WTC11 (cell line): ENCODE data around the gene NUAK1. TPM values are rescaled to one million over a fixed set of nuclear protein-coding genes. Genes with fewer than 3 reads are reported as not detected.

Source experiments
- ATAC-seq: fragments of 200-7000 bp; cut with Tn5 transposase; 2 replicates; pipeline ENCODE4 v1.10.0; 2021; ENCODE audit warnings: mild to moderate bottlenecking, moderate library complexity
- CTCF ChIA-PET: fragments of 300-600 bp; sonication (Branson Sonifier 250); formaldehyde crosslinking; loops from one replicate; lab custom pipeline; 2021; ENCODE audit warnings: antibody characterized with exemption; lab: Charles Lee
- POLR2A ChIA-PET: fragments of 350-600 bp; sonication (Branson Sonifier 250); formaldehyde crosslinking; loops from one replicate; lab custom pipeline; 2021; ENCODE audit warnings: antibody characterized with exemption; lab: Charles Lee
- DNase-seq: peaks from one replicate; pipeline ENCODE4 v3.0.0; 2021; ENCODE audit warnings: low spot score
- H3K27ac Mint-ChIP-seq: 2 replicates; pipeline ENCODE4 v1.8.0; 2021; ENCODE audit warnings: mixed read lengths
- H3K27me3 Mint-ChIP-seq: 2 replicates; pipeline ENCODE4 v1.8.0; 2021; ENCODE audit warnings: low read depth, mild to moderate bottlenecking, moderate library complexity, mixed read lengths
- H3K36me3 Mint-ChIP-seq: 2 replicates; pipeline ENCODE4 v1.8.0; 2021; ENCODE audit warnings: mixed read lengths
- H3K4me1 Mint-ChIP-seq: 2 replicates; pipeline ENCODE4 v1.8.0; 2022; ENCODE audit warnings: mixed read lengths
- H3K4me3 Mint-ChIP-seq: 2 replicates; pipeline ENCODE4 v1.8.0; 2021; ENCODE audit warnings: mild to moderate bottlenecking, moderate library complexity, mixed read lengths
- H3K9me3 Mint-ChIP-seq: 2 replicates; pipeline ENCODE4 v1.8.0; 2021; ENCODE audit warnings: mixed read lengths
- CREM ChIP-seq: sonication (generic); formaldehyde crosslinking; IDR thresholded peaks from 2 replicates; pipeline ENCODE4 v1.8.1; 2022; ENCODE audit warnings: mild to moderate bottlenecking, missing genetic modification reagents, moderate library complexity
- ELF4 ChIP-seq: sonication (generic); formaldehyde crosslinking; IDR thresholded peaks from 2 replicates; pipeline ENCODE4 v1.8.1; 2022; ENCODE audit warnings: low read depth, mild to moderate bottlenecking, moderate library complexity, missing genetic modification reagents
- KAT7 ChIP-seq: sonication (generic); formaldehyde crosslinking; IDR thresholded peaks from 2 replicates; pipeline ENCODE4 v1.8.1; 2023; ENCODE audit warnings: missing genetic modification reagents, mild to moderate bottlenecking, borderline replicate concordance
- MXD4 ChIP-seq: fragments of 250-450 bp; sonication (Bioruptor Pico); IDR thresholded peaks from 2 replicates; pipeline ENCODE4 v1.8.0; 2021; ENCODE audit warnings: mild to moderate bottlenecking, moderate library complexity, borderline replicate concordance
- MYBL2 ChIP-seq: sonication (generic); formaldehyde crosslinking; IDR thresholded peaks from 2 replicates; pipeline ENCODE4 v1.8.1; 2023; ENCODE audit warnings: mild to moderate bottlenecking, moderate library complexity, missing genetic modification reagents
- NFATC4 ChIP-seq: fragments of 250-450 bp; sonication (Bioruptor Pico); IDR thresholded peaks from 2 replicates; pipeline ENCODE4 v1.9.0; 2021; ENCODE audit warnings: mild to moderate bottlenecking
- NFE2L1 ChIP-seq: sonication (generic); formaldehyde crosslinking; IDR thresholded peaks from 2 replicates; pipeline ENCODE4 v1.8.1; 2023; ENCODE audit warnings: missing genetic modification reagents
- SMAD3 ChIP-seq: sonication (generic); formaldehyde crosslinking; IDR thresholded peaks from 2 replicates; pipeline ENCODE4 v1.8.0; 2022; ENCODE audit warnings: missing genetic modification reagents, mild to moderate bottlenecking, borderline replicate concordance
- SMAD4 ChIP-seq: sonication (generic); formaldehyde crosslinking; IDR thresholded peaks from 2 replicates; pipeline ENCODE4 v1.8.0; 2022; ENCODE audit warnings: mild to moderate bottlenecking, missing genetic modification reagents
- SP1 ChIP-seq: sonication (generic); formaldehyde crosslinking; conservative IDR thresholded peaks from 2 replicates; pipeline ENCODE4 v1.8.1; 2022; ENCODE audit warnings: missing genetic modification reagents
- ZBTB21 ChIP-seq: sonication (generic); formaldehyde crosslinking; IDR thresholded peaks from 2 replicates; pipeline ENCODE4 v1.8.1; 2023; ENCODE audit warnings: mild to moderate bottlenecking, missing genetic modification reagents, borderline replicate concordance
- ZNF671 ChIP-seq: fragments of 250-450 bp; sonication (Bioruptor Pico); IDR thresholded peaks from 2 replicates; pipeline ENCODE4 v1.8.0; 2021; ENCODE audit warnings: mild to moderate bottlenecking
- total RNA-seq: library from RNA; stranded (reverse); gene quantifications from 3 replicates; pipeline ENCODE4 v1.2.3, GENCODE V29; 2021
- TF ChIP-seq, protein P1 (sequence below): sonication (generic); formaldehyde crosslinking; IDR thresholded peaks from 2 replicates; pipeline ENCODE4 v1.8.1; 2022; ENCODE audit warnings: missing genetic modification reagents, borderline replicate concordance
- TF ChIP-seq, protein P2 (sequence below): fragments of 250-450 bp; sonication (Bioruptor Pico); IDR thresholded peaks from 2 replicates; pipeline ENCODE4 v1.9.0; 2021; ENCODE audit warnings: mild to moderate bottlenecking
- TF ChIP-seq, protein P3 (sequence below): sonication (generic); formaldehyde crosslinking; IDR thresholded peaks from 2 replicates; pipeline ENCODE4 v1.8.1; 2023; ENCODE audit warnings: mild to moderate bottlenecking, missing genetic modification reagents
- TF ChIP-seq, protein P4 (sequence below): sonication (generic); formaldehyde crosslinking; IDR thresholded peaks from 2 replicates; pipeline ENCODE4 v1.8.1; 2023; ENCODE audit warnings: mild to moderate bottlenecking, moderate library complexity, missing genetic modification reagents
- TF ChIP-seq, protein P5 (sequence below): sonication (generic); formaldehyde crosslinking; conservative IDR thresholded peaks from 2 replicates; pipeline ENCODE4 v1.8.1; 2023; ENCODE audit warnings: mild to moderate bottlenecking, low read depth, missing genetic modification reagents, moderate library complexity
- TF ChIP-seq, protein P6 (sequence below): sonication (generic); formaldehyde crosslinking; IDR thresholded peaks from 2 replicates; pipeline ENCODE4 v1.8.1; 2022; ENCODE audit warnings: mild to moderate bottlenecking, moderate library complexity, missing genetic modification reagents
- TF ChIP-seq, protein P7 (sequence below): sonication (generic); formaldehyde crosslinking; IDR thresholded peaks from 2 replicates; pipeline ENCODE4 v1.8.0; 2023; ENCODE audit warnings: mild to moderate bottlenecking, missing genetic modification reagents

Gene NUAK1
- total RNA-seq, 1 experiment from 2014 or later, result 15.9 TPM

DNA sequence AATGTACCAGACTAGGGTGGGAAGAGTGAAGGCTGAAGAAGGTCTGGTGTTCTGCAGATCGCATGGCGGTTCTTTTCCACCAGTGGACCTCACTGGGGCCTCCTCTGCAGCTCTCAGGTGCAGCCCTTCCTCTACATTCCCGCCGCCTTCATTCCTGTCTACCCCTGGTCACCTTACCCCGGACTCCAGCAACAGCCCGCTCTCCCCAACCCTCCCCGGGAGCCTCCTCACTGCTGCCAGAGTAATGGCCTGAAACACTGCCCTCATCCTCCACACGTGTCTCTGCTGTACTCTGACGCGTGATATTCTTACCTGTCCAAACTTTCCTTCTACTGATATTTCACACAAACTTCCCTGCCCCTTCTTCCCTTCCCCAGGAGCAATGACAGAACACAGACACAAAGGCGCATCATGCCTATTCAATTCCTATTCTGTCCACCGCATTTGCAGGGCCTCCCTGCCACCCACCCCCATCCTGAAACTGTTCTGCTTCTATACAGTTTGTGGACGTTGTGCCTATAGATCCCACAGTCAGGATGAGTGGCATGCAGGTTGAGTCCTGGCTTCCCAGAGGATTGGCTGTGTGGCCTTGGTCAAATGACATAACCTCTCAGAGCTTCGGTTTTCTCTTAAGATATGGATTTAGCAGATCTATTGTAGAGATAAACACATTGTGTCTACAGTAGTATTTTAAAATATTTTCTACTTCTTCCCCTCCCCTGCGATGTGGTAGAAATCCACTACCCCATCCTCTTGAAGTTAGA, 1.7 kb upstream of the NUAK1 start (continued):
- TF ChIP-seq ZBTB21 (CRISPR knock-in tag), result no peak

DNA sequence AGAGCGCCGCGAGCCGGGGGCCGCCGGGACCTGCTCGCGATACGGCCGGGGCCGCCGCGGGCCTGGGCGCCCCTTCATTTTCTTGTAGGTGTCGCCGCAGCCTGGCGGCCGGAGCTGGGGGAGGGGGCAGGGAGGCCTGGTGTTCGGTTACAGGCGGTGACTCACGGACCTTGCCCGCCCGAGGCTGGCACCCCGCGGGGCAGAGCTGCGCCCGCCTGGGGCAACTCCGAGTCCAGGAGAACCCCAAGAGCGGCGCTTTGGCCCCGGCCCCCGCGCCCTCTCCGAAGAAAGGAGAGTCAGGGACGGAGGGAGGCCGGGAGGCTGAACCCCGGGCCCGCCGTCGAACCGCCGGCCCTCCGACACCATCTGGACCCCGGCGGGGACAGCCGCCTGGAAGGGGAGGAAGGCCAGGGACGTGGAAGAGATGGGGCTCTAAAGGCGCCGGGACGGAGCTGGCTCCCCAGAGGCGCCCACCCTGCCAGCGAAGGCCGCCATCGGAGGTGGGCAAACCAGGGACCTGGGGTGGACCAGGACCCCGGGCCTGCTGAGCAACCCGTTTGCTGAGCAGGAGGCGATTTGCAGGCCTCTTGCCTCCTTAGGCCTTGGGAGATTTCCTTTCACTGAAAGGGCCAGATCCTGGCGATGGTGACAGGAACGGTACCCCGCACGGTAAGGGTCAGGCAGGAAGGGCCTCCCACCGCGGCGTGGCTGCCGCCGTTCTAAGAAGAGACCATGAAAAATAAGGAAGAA, 843 bp upstream of the NUAK1 start:
- H3K27me3 Mint-ChIP-seq, result peaks cover 7% of the 10 kb centered on the region
- peaks cover 69% of the 10 kb centered on the region for H3K4me1 Mint-ChIP-seq
- H3K27ac Mint-ChIP-seq, result peak overlapping the region; percentile 88
- POLR2A ChIA-PET, result interaction anchor here (0.6 to 2.6 kb wide), 9 partner anchors 8 to 109 kb away, joined by 3 to 16 read pairs (median 4); no protein-coding TSS in a partner anchor
- CTCF ChIA-PET, result interaction anchor here (0.8 to 4.5 kb wide), 5 partner anchors 9 to 713 kb away, joined by 3 to 36 read pairs (median 3); no protein-coding TSS in a partner anchor
- DNase-seq (peak; percentile 87), ATAC-seq (peak; percentile 63)
- H3K36me3 Mint-ChIP-seq, result no peaks in the 10 kb centered on the region; the same call in 1 of the 2 replicates
- peak overlapping the region; percentile 70 for H3K4me3 Mint-ChIP-seq
- no peaks in the 10 kb centered on the region for H3K9me3 Mint-ChIP-seq
- TF ChIP-seq, protein P1, sequence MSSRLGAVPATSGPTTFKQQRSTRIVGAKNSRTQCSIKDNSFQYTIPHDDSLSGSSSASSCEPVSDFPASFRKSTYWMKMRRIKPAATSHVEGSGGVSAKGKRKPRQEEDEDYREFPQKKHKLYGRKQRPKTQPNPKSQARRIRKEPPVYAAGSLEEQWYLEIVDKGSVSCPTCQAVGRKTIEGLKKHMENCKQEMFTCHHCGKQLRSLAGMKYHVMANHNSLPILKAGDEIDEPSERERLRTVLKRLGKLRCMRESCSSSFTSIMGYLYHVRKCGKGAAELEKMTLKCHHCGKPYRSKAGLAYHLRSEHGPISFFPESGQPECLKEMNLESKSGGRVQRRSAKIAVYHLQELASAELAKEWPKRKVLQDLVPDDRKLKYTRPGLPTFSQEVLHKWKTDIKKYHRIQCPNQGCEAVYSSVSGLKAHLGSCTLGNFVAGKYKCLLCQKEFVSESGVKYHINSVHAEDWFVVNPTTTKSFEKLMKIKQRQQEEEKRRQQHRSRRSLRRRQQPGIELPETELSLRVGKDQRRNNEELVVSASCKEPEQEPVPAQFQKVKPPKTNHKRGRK (CRISPR knock-in tag), result no peak
- TF ChIP-seq KAT7, result 0 out of 2 replicates have a peak, but pooled peaks have one; percentile 86
- TF ChIP-seq MYBL2, result no peak
- no peak for TF ChIP-seq ZNF671 (CRISPR knock-in tag)
- TF ChIP-seq, protein P2, sequence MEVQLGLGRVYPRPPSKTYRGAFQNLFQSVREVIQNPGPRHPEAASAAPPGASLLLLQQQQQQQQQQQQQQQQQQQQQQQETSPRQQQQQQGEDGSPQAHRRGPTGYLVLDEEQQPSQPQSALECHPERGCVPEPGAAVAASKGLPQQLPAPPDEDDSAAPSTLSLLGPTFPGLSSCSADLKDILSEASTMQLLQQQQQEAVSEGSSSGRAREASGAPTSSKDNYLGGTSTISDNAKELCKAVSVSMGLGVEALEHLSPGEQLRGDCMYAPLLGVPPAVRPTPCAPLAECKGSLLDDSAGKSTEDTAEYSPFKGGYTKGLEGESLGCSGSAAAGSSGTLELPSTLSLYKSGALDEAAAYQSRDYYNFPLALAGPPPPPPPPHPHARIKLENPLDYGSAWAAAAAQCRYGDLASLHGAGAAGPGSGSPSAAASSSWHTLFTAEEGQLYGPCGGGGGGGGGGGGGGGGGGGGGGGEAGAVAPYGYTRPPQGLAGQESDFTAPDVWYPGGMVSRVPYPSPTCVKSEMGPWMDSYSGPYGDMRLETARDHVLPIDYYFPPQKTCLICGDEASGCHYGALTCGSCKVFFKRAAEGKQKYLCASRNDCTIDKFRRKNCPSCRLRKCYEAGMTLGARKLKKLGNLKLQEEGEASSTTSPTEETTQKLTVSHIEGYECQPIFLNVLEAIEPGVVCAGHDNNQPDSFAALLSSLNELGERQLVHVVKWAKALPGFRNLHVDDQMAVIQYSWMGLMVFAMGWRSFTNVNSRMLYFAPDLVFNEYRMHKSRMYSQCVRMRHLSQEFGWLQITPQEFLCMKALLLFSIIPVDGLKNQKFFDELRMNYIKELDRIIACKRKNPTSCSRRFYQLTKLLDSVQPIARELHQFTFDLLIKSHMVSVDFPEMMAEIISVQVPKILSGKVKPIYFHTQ, result no peak
- no peak for TF ChIP-seq CREM
- 0 out of 2 replicates have a peak, but pooled peaks have one; percentile 25 for TF ChIP-seq NFE2L1 (CRISPR knock-in tag)
- TF ChIP-seq, protein P3, sequence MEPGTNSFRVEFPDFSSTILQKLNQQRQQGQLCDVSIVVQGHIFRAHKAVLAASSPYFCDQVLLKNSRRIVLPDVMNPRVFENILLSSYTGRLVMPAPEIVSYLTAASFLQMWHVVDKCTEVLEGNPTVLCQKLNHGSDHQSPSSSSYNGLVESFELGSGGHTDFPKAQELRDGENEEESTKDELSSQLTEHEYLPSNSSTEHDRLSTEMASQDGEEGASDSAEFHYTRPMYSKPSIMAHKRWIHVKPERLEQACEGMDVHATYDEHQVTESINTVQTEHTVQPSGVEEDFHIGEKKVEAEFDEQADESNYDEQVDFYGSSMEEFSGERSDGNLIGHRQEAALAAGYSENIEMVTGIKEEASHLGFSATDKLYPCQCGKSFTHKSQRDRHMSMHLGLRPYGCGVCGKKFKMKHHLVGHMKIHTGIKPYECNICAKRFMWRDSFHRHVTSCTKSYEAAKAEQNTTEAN (CRISPR knock-in tag), result peak; percentile 87
- no peak for TF ChIP-seq MXD4 (CRISPR knock-in tag)
- TF ChIP-seq, protein P4, sequence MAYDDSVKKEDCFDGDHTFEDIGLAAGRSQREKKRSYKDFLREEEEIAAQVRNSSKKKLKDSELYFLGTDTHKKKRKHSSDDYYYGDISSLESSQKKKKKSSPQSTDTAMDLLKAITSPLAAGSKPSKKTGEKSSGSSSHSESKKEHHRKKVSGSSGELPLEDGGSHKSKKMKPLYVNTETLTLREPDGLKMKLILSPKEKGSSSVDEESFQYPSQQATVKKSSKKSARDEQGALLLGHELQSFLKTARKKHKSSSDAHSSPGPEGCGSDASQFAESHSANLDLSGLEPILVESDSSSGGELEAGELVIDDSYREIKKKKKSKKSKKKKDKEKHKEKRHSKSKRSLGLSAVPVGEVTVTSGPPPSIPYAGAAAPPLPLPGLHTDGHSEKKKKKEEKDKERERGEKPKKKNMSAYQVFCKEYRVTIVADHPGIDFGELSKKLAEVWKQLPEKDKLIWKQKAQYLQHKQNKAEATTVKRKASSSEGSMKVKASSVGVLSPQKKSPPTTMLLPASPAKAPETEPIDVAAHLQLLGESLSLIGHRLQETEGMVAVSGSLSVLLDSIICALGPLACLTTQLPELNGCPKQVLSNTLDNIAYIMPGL, result no peak
- TF ChIP-seq, protein P5, sequence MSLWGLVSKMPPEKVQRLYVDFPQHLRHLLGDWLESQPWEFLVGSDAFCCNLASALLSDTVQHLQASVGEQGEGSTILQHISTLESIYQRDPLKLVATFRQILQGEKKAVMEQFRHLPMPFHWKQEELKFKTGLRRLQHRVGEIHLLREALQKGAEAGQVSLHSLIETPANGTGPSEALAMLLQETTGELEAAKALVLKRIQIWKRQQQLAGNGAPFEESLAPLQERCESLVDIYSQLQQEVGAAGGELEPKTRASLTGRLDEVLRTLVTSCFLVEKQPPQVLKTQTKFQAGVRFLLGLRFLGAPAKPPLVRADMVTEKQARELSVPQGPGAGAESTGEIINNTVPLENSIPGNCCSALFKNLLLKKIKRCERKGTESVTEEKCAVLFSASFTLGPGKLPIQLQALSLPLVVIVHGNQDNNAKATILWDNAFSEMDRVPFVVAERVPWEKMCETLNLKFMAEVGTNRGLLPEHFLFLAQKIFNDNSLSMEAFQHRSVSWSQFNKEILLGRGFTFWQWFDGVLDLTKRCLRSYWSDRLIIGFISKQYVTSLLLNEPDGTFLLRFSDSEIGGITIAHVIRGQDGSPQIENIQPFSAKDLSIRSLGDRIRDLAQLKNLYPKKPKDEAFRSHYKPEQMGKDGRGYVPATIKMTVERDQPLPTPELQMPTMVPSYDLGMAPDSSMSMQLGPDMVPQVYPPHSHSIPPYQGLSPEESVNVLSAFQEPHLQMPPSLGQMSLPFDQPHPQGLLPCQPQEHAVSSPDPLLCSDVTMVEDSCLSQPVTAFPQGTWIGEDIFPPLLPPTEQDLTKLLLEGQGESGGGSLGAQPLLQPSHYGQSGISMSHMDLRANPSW (CRISPR knock-in tag), result no peak
- TF ChIP-seq SMAD3, result no peak
- TF ChIP-seq SMAD4 (CRISPR knock-in tag), result no peak
- no peak for TF ChIP-seq ELF4 (CRISPR knock-in tag)
- TF ChIP-seq SP1 (CRISPR knock-in tag), result 0 out of 2 replicates have a peak, but pooled peaks have one; percentile 36
- TF ChIP-seq, protein P6, sequence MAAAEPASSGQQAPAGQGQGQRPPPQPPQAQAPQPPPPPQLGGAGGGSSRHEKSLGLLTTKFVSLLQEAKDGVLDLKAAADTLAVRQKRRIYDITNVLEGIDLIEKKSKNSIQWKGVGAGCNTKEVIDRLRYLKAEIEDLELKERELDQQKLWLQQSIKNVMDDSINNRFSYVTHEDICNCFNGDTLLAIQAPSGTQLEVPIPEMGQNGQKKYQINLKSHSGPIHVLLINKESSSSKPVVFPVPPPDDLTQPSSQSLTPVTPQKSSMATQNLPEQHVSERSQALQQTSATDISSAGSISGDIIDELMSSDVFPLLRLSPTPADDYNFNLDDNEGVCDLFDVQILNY (CRISPR knock-in tag), result peak; percentile 44; the same call in 1 of the 2 replicates
- no peak for TF ChIP-seq NFATC4 (CRISPR knock-in tag)
- TF ChIP-seq, protein P7, sequence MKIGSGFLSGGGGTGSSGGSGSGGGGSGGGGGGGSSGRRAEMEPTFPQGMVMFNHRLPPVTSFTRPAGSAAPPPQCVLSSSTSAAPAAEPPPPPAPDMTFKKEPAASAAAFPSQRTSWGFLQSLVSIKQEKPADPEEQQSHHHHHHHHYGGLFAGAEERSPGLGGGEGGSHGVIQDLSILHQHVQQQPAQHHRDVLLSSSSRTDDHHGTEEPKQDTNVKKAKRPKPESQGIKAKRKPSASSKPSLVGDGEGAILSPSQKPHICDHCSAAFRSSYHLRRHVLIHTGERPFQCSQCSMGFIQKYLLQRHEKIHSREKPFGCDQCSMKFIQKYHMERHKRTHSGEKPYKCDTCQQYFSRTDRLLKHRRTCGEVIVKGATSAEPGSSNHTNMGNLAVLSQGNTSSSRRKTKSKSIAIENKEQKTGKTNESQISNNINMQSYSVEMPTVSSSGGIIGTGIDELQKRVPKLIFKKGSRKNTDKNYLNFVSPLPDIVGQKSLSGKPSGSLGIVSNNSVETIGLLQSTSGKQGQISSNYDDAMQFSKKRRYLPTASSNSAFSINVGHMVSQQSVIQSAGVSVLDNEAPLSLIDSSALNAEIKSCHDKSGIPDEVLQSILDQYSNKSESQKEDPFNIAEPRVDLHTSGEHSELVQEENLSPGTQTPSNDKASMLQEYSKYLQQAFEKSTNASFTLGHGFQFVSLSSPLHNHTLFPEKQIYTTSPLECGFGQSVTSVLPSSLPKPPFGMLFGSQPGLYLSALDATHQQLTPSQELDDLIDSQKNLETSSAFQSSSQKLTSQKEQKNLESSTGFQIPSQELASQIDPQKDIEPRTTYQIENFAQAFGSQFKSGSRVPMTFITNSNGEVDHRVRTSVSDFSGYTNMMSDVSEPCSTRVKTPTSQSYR (CRISPR knock-in tag), result peak; percentile 29; the same call in 1 of the 2 replicates
